Measurements from ENCODE around the gene ACTL7A.

- TF ChIP-seq POLR2A (IDR thresholded peaks at IDR 0.05) (no peak), EP300 (IDR thresholded peaks at IDR 0.05; ENCODE audit: low read depth) (no peak)
- TF ChIP-seq, protein P1, sequence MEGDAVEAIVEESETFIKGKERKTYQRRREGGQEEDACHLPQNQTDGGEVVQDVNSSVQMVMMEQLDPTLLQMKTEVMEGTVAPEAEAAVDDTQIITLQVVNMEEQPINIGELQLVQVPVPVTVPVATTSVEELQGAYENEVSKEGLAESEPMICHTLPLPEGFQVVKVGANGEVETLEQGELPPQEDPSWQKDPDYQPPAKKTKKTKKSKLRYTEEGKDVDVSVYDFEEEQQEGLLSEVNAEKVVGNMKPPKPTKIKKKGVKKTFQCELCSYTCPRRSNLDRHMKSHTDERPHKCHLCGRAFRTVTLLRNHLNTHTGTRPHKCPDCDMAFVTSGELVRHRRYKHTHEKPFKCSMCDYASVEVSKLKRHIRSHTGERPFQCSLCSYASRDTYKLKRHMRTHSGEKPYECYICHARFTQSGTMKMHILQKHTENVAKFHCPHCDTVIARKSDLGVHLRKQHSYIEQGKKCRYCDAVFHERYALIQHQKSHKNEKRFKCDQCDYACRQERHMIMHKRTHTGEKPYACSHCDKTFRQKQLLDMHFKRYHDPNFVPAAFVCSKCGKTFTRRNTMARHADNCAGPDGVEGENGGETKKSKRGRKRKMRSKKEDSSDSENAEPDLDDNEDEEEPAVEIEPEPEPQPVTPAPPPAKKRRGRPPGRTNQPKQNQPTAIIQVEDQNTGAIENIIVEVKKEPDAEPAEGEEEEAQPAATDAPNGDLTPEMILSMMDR (IDR thresholded peaks at IDR 0.05) = no peak
These were observed 16.1 kb upstream of the ACTL7A start for GRCh38 chr9:108845947-108846346.

Measured in transverse colon (tissue), 3 donors.